GM18909 (cell line): ENCODE results near the gene P3H4.

Source experiments
- ATAC-seq: cut with Tn5 transposase; IDR thresholded peaks from one replicate; pipeline ENCODE4 v1.9.1; 2021; ENCODE audit warnings: mild to moderate bottlenecking; ENCODE audit not compliant: unreplicated experiment, poor library complexity

The P3H4 gene

DNA sequence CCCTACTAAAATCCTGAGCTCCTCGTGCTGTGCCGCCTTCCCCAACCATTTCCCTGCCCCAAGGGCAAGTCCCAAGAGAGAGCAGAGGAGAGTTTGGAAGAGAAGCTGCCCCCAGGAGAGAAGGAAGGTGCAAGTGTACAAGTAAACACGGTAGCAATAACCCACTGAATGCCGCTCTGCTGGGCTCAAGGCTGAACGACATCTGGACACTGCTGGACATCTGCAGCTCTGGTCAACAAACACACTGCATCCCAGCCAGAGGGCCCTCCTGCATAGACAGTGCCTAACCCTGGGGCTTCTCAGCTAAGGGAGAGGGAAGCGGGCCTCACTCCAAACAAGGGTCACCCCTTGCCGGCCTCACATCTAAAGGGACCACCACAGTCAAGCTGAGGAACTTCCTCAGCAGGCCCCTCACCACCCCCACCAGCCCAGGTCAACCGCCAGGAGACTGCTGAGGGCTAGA is 38.0 kb downstream of the P3H4 start:
- ATAC-seq, result no peak

- ATAC-seq, result no peak
Measured at GRCh38 chr17:41773190-41773588, 38.6 kb downstream of the P3H4 start.

- ATAC-seq, result no peak
Measured at GRCh38 chr17:41772586-41773189, 39.1 kb downstream of the P3H4 start.

- ATAC-seq, result no peak
Measured at GRCh38 chr17:41772218-41772585, 39.5 kb downstream of the P3H4 start.

DNA sequence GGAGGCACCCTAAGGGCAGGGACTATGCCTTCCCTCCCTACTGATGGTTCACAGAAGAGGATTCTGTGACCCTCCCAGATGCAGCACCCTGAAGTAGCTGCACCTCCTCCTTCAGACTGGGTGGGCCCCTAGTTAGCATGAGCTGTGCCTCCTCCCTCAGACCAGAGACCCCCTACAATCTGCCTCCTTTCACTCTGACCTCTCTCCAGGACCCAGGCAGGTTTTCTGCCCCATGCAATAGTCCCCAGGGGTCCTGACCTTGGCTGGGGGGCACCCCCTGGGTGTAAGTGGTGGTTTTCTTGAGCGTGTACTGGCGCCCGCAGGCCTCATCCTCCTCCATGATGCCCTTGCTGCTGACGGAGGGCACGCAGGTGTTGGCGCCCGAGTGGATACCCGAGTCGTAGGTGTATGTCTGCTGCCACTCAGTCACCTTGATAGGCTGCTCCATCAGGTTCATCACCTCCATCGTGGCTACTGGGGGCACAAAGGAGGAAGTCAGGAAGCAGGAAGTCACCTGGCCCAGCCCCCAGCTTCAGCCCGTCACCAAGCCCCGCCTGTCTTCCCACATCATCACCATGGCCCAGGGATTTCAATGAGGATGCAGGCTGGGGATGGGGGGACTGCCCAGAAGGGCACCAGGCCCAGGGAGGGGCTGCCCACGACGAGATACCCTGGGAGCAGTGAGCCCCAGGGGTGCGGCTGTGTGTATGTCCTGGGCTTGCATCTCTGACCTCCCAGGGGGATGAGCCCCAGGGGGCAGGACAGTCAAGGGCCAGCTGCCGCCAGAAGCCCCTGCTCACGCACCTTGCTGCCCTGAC is 40.2 kb downstream of the P3H4 start:
- no peak for ATAC-seq

- ATAC-seq, result no peak
Measured at GRCh38 chr17:41769985-41770384, 41.8 kb downstream of the P3H4 start.

DNA sequence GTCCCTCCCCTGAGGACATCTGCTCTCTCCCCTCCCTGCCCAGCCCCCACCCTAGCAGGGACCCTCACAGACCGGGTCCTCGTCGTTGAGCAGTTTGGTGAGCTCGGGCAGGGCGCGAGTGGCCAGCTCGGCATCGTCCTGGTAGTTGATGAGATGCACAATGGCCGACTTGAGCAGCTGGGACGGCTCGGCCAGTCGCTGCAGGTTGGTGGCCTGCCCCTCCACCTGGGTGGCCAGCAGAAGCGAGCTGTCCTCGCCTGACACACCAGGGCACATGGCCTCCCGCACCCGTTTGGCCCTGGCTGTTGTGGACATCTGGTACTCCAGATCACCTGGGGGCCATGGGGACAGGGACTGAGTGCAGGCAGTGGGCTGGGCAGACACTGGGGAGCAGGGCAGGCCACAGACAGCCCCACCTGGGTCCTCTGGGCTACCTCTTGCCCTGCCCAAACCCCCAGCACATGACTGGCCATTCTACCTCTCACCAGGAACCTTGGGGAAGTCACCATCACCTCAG is 42.3 kb downstream of the P3H4 start:
- ATAC-seq, result no peak

GRCh38 chr17:41768682-41769288 is 43.0 kb downstream of the P3H4 start:
- no peak for ATAC-seq

DNA sequence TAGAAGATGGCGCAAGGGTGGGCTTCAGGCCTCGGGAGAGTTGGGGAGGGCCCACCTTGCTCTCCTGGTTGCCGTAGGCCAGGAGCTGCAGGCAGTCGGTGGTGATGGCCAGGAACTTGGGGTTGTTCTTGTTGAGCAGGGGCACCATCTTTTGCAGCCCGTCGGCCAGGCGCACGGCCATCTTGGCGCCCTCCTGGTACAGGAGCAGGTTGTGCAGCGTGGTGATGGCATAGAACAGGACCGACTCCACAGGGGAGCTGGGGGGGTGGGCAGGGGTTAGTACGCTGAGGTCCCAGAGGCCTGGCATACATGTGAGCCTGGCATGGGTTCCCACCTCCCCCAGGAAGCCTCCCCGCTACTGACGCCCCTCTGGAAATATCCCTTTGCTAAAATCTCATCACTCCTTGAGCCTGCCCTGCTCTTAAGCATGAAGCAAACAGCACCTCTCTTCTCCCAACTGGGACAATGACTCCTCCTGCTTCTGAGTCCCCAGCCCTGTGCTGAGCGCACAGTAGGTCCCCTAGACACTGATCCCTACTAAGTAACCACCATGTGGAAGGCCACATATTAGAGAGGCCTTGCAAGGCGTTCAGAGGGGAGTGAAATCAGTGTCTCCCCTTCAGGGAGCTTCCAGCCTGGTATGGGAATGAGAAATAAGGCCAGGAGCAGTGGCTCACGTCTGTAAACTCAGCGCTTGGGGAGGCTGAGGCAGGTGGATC is 44.3 kb downstream of the P3H4 start:
- no peak for ATAC-seq

DNA sequence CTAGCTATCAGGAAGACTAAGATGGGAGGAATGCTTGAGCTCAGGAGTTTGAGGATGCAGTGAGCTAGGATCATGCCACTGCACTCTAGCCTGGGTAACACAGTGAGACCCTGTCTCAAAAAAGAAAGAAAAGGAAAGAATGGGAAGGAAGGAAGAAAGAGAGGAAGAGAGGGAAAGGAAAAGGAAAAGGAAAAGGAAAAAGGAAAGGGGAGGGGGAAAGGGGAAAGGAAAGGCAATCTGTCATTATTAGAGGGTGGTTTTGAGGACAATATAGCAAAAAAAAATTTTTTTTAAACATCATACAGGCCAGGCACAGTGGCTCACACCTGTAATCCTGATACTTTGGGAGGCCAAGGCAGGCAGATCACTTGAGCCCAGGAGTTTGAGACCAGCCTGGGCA is 45.6 kb downstream of the P3H4 start:
- ATAC-seq, result no peak

DNA sequence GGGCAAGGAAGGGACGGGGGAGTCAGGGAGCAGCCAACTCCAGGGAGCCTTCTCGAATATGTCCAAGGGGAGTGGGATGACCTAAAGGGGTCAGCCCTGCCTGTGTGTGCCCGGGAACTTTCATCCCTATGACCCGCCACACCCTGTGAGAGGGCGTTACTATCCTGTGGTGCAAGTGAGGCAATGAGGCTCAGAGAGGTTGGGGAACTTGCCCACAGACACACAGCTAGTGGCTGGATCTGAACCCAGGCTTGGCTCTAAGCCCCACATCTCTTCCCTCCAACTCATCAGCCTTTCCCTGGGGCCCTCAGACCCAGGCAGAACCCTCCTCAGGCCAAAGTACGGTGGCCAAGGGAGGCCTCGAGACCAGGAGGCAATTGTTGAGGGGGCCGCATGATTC is 48.4 kb downstream of the P3H4 start:
- ATAC-seq, result no peak

DNA sequence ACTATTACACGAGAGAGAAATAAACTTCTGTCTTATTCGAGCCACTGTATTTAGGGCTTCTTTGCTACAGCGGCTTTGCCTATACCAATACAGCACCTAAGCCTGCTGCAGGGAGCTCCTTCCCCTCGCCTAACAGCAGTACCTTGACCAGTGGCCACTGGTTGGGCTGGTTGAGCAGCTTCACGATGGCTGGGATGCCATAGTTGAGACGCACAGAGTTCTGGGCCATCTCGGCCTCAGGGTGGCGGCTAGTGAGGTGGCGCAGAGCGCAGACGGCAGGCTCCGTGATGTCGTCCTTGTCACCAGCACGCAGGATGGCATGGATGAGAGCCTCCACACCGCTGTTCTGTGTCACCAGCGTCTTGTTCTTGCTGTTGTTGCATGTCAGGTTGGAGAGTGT is 48.9 kb downstream of the P3H4 start:
- no peak for ATAC-seq

GRCh38 chr17:41762391-41762790 is 49.4 kb downstream of the P3H4 start:
- no peak for ATAC-seq

- ATAC-seq, result no peak
Measured at GRCh38 chr17:41760878-41761277, 50.9 kb downstream of the P3H4 start.

GRCh38 chr17:41758601-41759000 is 53.1 kb downstream of the P3H4 start:
- ATAC-seq, result no peak

DNA sequence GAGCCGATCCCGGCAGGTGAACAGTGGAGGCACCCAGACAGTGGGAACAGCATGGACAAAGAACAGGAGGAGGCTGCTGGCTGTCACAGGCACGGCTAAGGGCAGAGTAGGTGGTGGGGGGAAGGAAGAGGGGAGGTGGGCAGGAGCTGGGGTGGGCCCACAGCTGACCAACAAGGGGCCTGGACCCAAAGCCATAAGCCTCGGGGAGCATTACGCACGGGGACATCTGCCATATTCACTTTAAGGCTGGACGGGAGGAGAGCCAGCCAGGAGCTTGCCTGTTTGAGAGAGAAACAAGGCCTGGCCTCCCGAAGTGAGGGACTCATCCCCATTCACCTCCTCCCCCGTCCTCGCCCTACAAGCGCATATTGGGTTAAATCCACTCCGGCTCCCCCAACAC is 57.7 kb downstream of the P3H4 start:
- ATAC-seq, result no peak
